Activated CD8-positive, alpha-beta T cell treated with anti-CD3 and anti-CD28 coated beads for 36 hours (primary cell): Measurements from ENCODE around the gene LDLRAP1. TPM values are rescaled to one million over a fixed set of nuclear protein-coding genes. Genes with fewer than 3 reads are reported as not detected.

ENCODE experiments used
- ATAC-seq: fragments of 200-7000 bp; cut with Tn5 transposase; one replicate; pipeline ENCODE4 v1.10.0; 2021; ENCODE audit warnings: mild to moderate bottlenecking, moderate library complexity
- CTCF ChIA-PET: fragments of 350-600 bp; sonication (Branson Sonifier 250); formaldehyde crosslinking; loops from one replicate; lab custom pipeline; 2021; ENCODE audit warnings: antibody characterized with exemption; lab: Charles Lee
- POLR2A ChIA-PET: fragments of 350-600 bp; sonication (Branson Sonifier 250); formaldehyde crosslinking; loops from one replicate; lab custom pipeline; 2021; ENCODE audit warnings: antibody characterized with exemption; lab: Charles Lee
- DNase-seq: peaks from one replicate; pipeline ENCODE4 v3.0.0-alpha.2; 2020
- H3K27ac Mint-ChIP-seq: one replicate; pipeline ENCODE4 v1.8.0; 2021; ENCODE audit warnings: mild to moderate bottlenecking, mixed read lengths
- H3K27me3 Mint-ChIP-seq: one replicate; pipeline ENCODE4 v1.8.0; 2021; ENCODE audit warnings: mixed read lengths
- H3K36me3 Mint-ChIP-seq: one replicate; pipeline ENCODE4 v1.8.0; 2021; ENCODE audit warnings: low read depth, mixed read lengths
- H3K4me1 Mint-ChIP-seq: one replicate; pipeline ENCODE4 v1.8.0; 2021; ENCODE audit warnings: low read depth, mixed read lengths
- H3K4me3 Mint-ChIP-seq: one replicate; pipeline ENCODE4 v1.8.0; 2021; ENCODE audit warnings: mild to moderate bottlenecking, moderate library complexity, mixed read lengths
- H3K9me3 Mint-ChIP-seq: one replicate; pipeline ENCODE4 v1.8.0; 2021; ENCODE audit warnings: mixed read lengths
- CTCF ChIP-seq: fragments of 200-600 bp; IDR thresholded peaks from one replicate; pipeline ENCODE4 v1.8.0; 2022; ENCODE audit warnings: antibody characterized with exemption, mild to moderate bottlenecking
- intact Hi-C: fragments of 100-400 bp; cut with micrococcal nuclease; formaldehyde crosslinking; loops from one replicate; pipeline ENCODE4 v1.10.0; 2022
- total RNA-seq, 2 experiments: library from RNA; stranded (reverse); gene quantifications; one replicate each; pipeline ENCODE4 v1.2.3, GENCODE V29; 2021

The LDLRAP1 gene
- total RNA-seq, 2 experiments from 2014 or later = 13.4 to 14.5 TPM

GRCh38 chr1:25560001-25560400 lies 16.6 kb downstream of the LDLRAP1 start:
- no peak overlapping the region for H3K4me3 Mint-ChIP-seq
- H3K9me3 Mint-ChIP-seq = no peaks in the 10 kb centered on the region
- H3K27me3 Mint-ChIP-seq = no peaks in the 10 kb centered on the region
- peak; percentile 34 for DNase-seq
- ATAC-seq = no peak
- H3K36me3 Mint-ChIP-seq = peaks cover 19% of the 10 kb centered on the region
- H3K4me1 Mint-ChIP-seq = peaks cover 94% of the 10 kb centered on the region
- CTCF ChIA-PET = interaction anchor here (1.2 to 1.7 kb wide), 2 partner anchors 11 to 13 kb away, joined by 4 to 5 read pairs; no protein-coding TSS in a partner anchor
- TF ChIP-seq CTCF = no peak
- H3K27ac Mint-ChIP-seq = peak overlapping the region; percentile 82
- POLR2A ChIA-PET = interaction anchor here (3.1 kb wide), 1 partner anchor 10 kb away, joined by 20 read pairs; no protein-coding TSS in a partner anchor
- intact Hi-C loops = loop anchor here (10.0 kb wide), 1 partner anchor 555 kb away; no protein-coding TSS in a partner anchor

GRCh38 chr1:25560788-25561187 lies 17.4 kb downstream of the LDLRAP1 start:
- Mint-ChIP-seq H3K4me1 (peaks cover 94% of the 10 kb centered on the region), H3K9me3 (no peaks in the 10 kb centered on the region), H3K36me3 (peaks cover 16% of the 10 kb centered on the region), H3K4me3 (no peak overlapping the region), H3K27ac (peak overlapping the region; percentile 94), H3K27me3 (no peaks in the 10 kb centered on the region)
- intact Hi-C loops = loop anchor here (10.0 kb wide), 1 partner anchor 556 kb away; no protein-coding TSS in a partner anchor
- CTCF ChIA-PET = interaction anchor here (1.0 to 1.9 kb wide), 5 partner anchors 11 to 129 kb away, joined by 3 to 7 read pairs (median 5); no protein-coding TSS in a partner anchor
- no peak for TF ChIP-seq CTCF
- ATAC-seq = no peak
- POLR2A ChIA-PET = interaction anchor here (1.2 to 3.1 kb wide), 2 partner anchors 11 to 12 kb away, joined by 3 to 20 read pairs; no protein-coding TSS in a partner anchor
- no peak for DNase-seq

GRCh38 chr1:25561421-25562100 lies 18.2 kb downstream of the LDLRAP1 start:
- CTCF ChIA-PET = interaction anchor here (1.0 to 1.9 kb wide), 6 partner anchors 11 to 130 kb away, joined by 3 to 7 read pairs (median 4); no protein-coding TSS in a partner anchor
- H3K9me3 Mint-ChIP-seq = no peaks in the 10 kb centered on the region
- intact Hi-C loops = loop anchor here (10.0 kb wide), 1 partner anchor 557 kb away; no protein-coding TSS in a partner anchor
- H3K27me3 Mint-ChIP-seq = no peaks in the 10 kb centered on the region
- POLR2A ChIA-PET = interaction anchor here (1.2 to 3.1 kb wide), 2 partner anchors 11 to 12 kb away, joined by 3 to 20 read pairs; no protein-coding TSS in a partner anchor
- peak overlapping the region; percentile 94 for H3K27ac Mint-ChIP-seq
- ATAC-seq (no peak), DNase-seq (peak; percentile 51)
- H3K4me1 Mint-ChIP-seq = peaks cover 94% of the 10 kb centered on the region
- peak overlapping the region; percentile 81 for H3K4me3 Mint-ChIP-seq
- H3K36me3 Mint-ChIP-seq = peaks cover 18% of the 10 kb centered on the region
- TF ChIP-seq CTCF = no peak

GRCh38 chr1:25562101-25562927 lies 18.9 kb downstream of the LDLRAP1 start:
- Mint-ChIP-seq H3K27me3 (no peaks in the 10 kb centered on the region), H3K9me3 (no peaks in the 10 kb centered on the region), H3K4me1 (peaks cover 95% of the 10 kb centered on the region), H3K36me3 (peaks cover 18% of the 10 kb centered on the region), H3K4me3 (peak overlapping the region; percentile 81), H3K27ac (peak overlapping the region; percentile 94)
- CTCF ChIA-PET = interaction anchor here (1.4 to 1.9 kb wide), 4 partner anchors 10 to 56 kb away, joined by 3 to 7 read pairs (median 6); no protein-coding TSS in a partner anchor
- peak; percentile 69 for ATAC-seq
- intact Hi-C loops = loop anchor here (10.0 kb wide), 1 partner anchor 558 kb away; no protein-coding TSS in a partner anchor
- DNase-seq = peak; percentile 90
- no peak for TF ChIP-seq CTCF
- POLR2A ChIA-PET = interaction anchor here (1.2 to 5.9 kb wide), 4 partner anchors 8 to 13 kb away, joined by 3 to 43 read pairs (median 16); no protein-coding TSS in a partner anchor
